ENCODE results near the gene KCNQ1. TPM values are rescaled to one million over a fixed set of nuclear protein-coding genes. Genes with fewer than 3 reads are reported as not detected.

Gene KCNQ1
- total RNA-seq, 1 donor from 2014 or later, result 2.7 TPM

GRCh38 chr11:2466069-2466801 lies 21.4 kb downstream of the KCNQ1 start:
- no peak overlapping the region for H3K4me3 ChIP-seq
- DNase-seq (ENCODE audit: extremely low spot score in 2 of 2), result peak; percentile 32 to 93
- H3K36me3 ChIP-seq, result no peaks in the 10 kb centered on the region
- no peaks in the 10 kb centered on the region for H3K9me3 ChIP-seq
- peaks cover 7% of the 10 kb centered on the region for H3K4me1 ChIP-seq
- no peaks in the 10 kb centered on the region for H3K27me3 ChIP-seq
- intact Hi-C loops (cut with DNase I), result no loop called here
- TF ChIP-seq POLR2AphosphoS5 (IDR thresholded peaks at IDR 0.05; ENCODE audit: insufficient read depth in 1 of 2, low read depth in 1 of 2) (no peak), POLR2A (IDR thresholded peaks at IDR 0.05) (no peak), CTCF (IDR thresholded peaks at IDR 0.05) (no peak)
- no peak overlapping the region for H3K27ac ChIP-seq

- TF ChIP-seq POLR2A (IDR thresholded peaks at IDR 0.05), result no peak
- no peak for TF ChIP-seq CTCF (IDR thresholded peaks at IDR 0.05)
- no peak for TF ChIP-seq POLR2AphosphoS5 (IDR thresholded peaks at IDR 0.05; ENCODE audit: insufficient read depth in 1 of 2, low read depth in 1 of 2)
- peaks cover 7% of the 10 kb centered on the region for H3K4me1 ChIP-seq
- no peak overlapping the region for H3K27ac ChIP-seq
- H3K9me3 ChIP-seq, result no peaks in the 10 kb centered on the region
- H3K27me3 ChIP-seq, result no peaks in the 10 kb centered on the region
- H3K36me3 ChIP-seq, result no peaks in the 10 kb centered on the region
- intact Hi-C loops (cut with DNase I), result no loop called here
- H3K4me3 ChIP-seq, result no peak overlapping the region
- DNase-seq (ENCODE audit: extremely low spot score in 2 of 2), result peak; percentile 77 to 93
These were observed 22.3 kb downstream of the KCNQ1 start for GRCh38 chr11:2466869-2467694.

GRCh38 chr11:2467695-2468055 lies 22.9 kb downstream of the KCNQ1 start:
- DNase-seq (ENCODE audit: extremely low spot score in 2 of 2), result peak; percentile 82 to 88
- TF ChIP-seq POLR2AphosphoS5 (IDR thresholded peaks at IDR 0.05; ENCODE audit: insufficient read depth in 1 of 2, low read depth in 1 of 2) (no peak), POLR2A (IDR thresholded peaks at IDR 0.05) (no peak), CTCF (IDR thresholded peaks at IDR 0.05) (no peak)

GRCh38 chr11:2468363-2469235 lies 23.8 kb downstream of the KCNQ1 start:
- Histone ChIP-seq H3K4me1 (peaks cover under 1% of the 10 kb centered on the region), H3K27ac (no peak overlapping the region), H3K36me3 (no peaks in the 10 kb centered on the region), H3K4me3 (no peak overlapping the region), H3K9me3 (no peaks in the 10 kb centered on the region), H3K27me3 (no peaks in the 10 kb centered on the region)
- intact Hi-C loops (cut with DNase I), result no loop called here
- no peak for TF ChIP-seq POLR2AphosphoS5 (IDR thresholded peaks at IDR 0.05; ENCODE audit: insufficient read depth in 1 of 2, low read depth in 1 of 2)
- TF ChIP-seq POLR2A (IDR thresholded peaks at IDR 0.05), result no peak
- no peak for TF ChIP-seq CTCF (IDR thresholded peaks at IDR 0.05)
- peak; percentile 61 to 71 for DNase-seq (ENCODE audit: extremely low spot score in 2 of 2)

More at GRCh38 chr11:2467695-2468055, 22.9 kb downstream of the KCNQ1 start:
- Histone ChIP-seq H3K27ac (no peak overlapping the region), H3K4me1 (peaks cover 7% of the 10 kb centered on the region), H3K27me3 (no peaks in the 10 kb centered on the region), H3K36me3 (no peaks in the 10 kb centered on the region), H3K9me3 (no peaks in the 10 kb centered on the region), H3K4me3 (no peak overlapping the region)
- intact Hi-C loops (cut with DNase I), result no loop called here
